Measurements from ENCODE around the gene MARCHF3. TPM values are rescaled to one million over a fixed set of nuclear protein-coding genes. Genes with fewer than 3 reads are reported as not detected.

MARCHF3 gene
- total RNA-seq, 1 experiment from 2014 or later = 16.1 TPM

DNA sequence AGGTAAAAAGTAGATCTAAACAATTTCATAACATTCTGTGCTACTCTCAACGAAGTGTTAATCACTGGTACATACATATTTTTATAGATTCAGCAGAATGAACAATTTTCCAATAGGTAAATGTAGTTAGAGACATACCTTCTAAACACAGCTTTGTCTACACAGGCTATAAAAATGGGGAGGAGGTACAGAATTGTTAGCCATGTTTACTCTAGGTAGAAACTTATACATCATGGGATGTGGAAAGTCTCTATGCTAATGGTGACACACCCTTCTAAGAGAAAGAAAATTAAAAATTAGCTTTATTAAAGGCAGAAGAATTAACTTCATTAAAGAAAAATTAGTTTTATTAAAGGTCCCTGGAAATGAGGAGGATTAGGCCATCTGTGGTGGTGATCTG is 31.2 kb upstream of the MARCHF3 start:
- DNase-seq (ENCODE audit: low spot score) (no peak), ATAC-seq (no peak)
- no peaks in the 10 kb centered on the region for H3K27me3 Mint-ChIP-seq (ENCODE audit: low read depth)
- H3K9me3 Mint-ChIP-seq = peaks cover 3% of the 10 kb centered on the region
- POLR2A ChIA-PET = no interaction called here
- no peak overlapping the region for H3K4me3 Mint-ChIP-seq
- peaks cover 3% of the 10 kb centered on the region for H3K36me3 Mint-ChIP-seq
- peaks cover 8% of the 10 kb centered on the region for H3K4me1 Mint-ChIP-seq
- H3K27ac Mint-ChIP-seq = no peak overlapping the region
- CTCF ChIA-PET = interaction anchor here (0.7 kb wide), 1 partner anchor 31 kb away, joined by 3 read pairs; the partner anchor contains the start of gene MARCHF3
- TF ChIP-seq NFE2L1 (CRISPR knock-in tag; IDR thresholded peaks at IDR 0.05) (no peak), NR3C1 (CRISPR knock-in tag; conservative IDR thresholded peaks at IDR 0.05; ENCODE audit: low read depth) (no peak), NR2C2 (CRISPR knock-in tag; IDR thresholded peaks at IDR 0.05) (no peak), EMX1 (CRISPR knock-in tag; IDR thresholded peaks at IDR 0.05) (no peak), TP53 (CRISPR knock-in tag; IDR thresholded peaks at IDR 0.05) (no peak), RORB (CRISPR knock-in tag; IDR thresholded peaks at IDR 0.05) (no peak), ZNF416 (CRISPR knock-in tag; IDR thresholded peaks at IDR 0.05) (no peak)
- TF ChIP-seq, protein P1, sequence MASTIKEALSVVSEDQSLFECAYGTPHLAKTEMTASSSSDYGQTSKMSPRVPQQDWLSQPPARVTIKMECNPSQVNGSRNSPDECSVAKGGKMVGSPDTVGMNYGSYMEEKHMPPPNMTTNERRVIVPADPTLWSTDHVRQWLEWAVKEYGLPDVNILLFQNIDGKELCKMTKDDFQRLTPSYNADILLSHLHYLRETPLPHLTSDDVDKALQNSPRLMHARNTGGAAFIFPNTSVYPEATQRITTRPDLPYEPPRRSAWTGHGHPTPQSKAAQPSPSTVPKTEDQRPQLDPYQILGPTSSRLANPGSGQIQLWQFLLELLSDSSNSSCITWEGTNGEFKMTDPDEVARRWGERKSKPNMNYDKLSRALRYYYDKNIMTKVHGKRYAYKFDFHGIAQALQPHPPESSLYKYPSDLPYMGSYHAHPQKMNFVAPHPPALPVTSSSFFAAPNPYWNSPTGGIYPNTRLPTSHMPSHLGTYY (CRISPR knock-in tag; IDR thresholded peaks at IDR 0.05) = no peak
- TF ChIP-seq, protein P2, sequence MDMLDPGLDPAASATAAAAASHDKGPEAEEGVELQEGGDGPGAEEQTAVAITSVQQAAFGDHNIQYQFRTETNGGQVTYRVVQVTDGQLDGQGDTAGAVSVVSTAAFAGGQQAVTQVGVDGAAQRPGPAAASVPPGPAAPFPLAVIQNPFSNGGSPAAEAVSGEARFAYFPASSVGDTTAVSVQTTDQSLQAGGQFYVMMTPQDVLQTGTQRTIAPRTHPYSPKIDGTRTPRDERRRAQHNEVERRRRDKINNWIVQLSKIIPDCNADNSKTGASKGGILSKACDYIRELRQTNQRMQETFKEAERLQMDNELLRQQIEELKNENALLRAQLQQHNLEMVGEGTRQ (CRISPR knock-in tag; IDR thresholded peaks at IDR 0.05) = no peak
- TF ChIP-seq, protein P3, sequence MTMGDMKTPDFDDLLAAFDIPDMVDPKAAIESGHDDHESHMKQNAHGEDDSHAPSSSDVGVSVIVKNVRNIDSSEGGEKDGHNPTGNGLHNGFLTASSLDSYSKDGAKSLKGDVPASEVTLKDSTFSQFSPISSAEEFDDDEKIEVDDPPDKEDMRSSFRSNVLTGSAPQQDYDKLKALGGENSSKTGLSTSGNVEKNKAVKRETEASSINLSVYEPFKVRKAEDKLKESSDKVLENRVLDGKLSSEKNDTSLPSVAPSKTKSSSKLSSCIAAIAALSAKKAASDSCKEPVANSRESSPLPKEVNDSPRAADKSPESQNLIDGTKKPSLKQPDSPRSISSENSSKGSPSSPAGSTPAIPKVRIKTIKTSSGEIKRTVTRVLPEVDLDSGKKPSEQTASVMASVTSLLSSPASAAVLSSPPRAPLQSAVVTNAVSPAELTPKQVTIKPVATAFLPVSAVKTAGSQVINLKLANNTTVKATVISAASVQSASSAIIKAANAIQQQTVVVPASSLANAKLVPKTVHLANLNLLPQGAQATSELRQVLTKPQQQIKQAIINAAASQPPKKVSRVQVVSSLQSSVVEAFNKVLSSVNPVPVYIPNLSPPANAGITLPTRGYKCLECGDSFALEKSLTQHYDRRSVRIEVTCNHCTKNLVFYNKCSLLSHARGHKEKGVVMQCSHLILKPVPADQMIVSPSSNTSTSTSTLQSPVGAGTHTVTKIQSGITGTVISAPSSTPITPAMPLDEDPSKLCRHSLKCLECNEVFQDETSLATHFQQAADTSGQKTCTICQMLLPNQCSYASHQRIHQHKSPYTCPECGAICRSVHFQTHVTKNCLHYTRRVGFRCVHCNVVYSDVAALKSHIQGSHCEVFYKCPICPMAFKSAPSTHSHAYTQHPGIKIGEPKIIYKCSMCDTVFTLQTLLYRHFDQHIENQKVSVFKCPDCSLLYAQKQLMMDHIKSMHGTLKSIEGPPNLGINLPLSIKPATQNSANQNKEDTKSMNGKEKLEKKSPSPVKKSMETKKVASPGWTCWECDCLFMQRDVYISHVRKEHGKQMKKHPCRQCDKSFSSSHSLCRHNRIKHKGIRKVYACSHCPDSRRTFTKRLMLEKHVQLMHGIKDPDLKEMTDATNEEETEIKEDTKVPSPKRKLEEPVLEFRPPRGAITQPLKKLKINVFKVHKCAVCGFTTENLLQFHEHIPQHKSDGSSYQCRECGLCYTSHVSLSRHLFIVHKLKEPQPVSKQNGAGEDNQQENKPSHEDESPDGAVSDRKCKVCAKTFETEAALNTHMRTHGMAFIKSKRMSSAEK (CRISPR knock-in tag; IDR thresholded peaks at IDR 0.05; ENCODE audit: borderline replicate concordance) = no peak
- TF ChIP-seq, protein P4, sequence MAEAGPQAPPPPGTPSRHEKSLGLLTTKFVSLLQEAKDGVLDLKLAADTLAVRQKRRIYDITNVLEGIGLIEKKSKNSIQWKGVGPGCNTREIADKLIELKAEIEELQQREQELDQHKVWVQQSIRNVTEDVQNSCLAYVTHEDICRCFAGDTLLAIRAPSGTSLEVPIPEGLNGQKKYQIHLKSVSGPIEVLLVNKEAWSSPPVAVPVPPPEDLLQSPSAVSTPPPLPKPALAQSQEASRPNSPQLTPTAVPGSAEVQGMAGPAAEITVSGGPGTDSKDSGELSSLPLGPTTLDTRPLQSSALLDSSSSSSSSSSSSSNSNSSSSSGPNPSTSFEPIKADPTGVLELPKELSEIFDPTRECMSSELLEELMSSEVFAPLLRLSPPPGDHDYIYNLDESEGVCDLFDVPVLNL (CRISPR knock-in tag; IDR thresholded peaks at IDR 0.05; ENCODE audit: borderline replicate concordance, low read depth) = no peak
- TF ChIP-seq, protein P5, sequence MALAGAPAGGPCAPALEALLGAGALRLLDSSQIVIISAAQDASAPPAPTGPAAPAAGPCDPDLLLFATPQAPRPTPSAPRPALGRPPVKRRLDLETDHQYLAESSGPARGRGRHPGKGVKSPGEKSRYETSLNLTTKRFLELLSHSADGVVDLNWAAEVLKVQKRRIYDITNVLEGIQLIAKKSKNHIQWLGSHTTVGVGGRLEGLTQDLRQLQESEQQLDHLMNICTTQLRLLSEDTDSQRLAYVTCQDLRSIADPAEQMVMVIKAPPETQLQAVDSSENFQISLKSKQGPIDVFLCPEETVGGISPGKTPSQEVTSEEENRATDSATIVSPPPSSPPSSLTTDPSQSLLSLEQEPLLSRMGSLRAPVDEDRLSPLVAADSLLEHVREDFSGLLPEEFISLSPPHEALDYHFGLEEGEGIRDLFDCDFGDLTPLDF (CRISPR knock-in tag; IDR thresholded peaks at IDR 0.05) = no peak

DNA sequence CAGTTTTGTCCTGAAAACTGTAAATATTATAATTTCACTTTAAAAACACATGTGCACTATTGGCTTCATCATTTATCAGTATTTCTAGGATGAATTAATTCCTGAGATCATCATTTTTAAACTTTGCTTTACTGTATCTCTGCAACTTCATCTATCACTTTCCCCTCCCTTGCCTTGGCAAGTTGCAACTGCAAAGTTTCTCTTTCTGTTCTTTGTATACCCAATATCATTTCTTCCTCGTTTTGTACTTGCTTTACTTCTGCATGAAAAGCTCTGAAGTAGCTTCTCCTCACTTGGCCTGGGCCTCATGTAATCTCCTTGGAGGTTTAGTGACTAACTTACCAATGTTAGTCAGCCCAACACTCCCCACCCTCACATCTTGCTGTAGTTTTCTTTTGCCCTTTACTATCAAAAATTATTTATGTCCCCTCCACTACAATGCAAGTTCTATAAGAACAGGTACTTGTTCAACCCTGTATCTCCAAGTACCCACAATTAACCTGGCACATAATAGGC is 30.2 kb upstream of the MARCHF3 start:
- POLR2A ChIA-PET = no interaction called here
- TF ChIP-seq, protein P6, sequence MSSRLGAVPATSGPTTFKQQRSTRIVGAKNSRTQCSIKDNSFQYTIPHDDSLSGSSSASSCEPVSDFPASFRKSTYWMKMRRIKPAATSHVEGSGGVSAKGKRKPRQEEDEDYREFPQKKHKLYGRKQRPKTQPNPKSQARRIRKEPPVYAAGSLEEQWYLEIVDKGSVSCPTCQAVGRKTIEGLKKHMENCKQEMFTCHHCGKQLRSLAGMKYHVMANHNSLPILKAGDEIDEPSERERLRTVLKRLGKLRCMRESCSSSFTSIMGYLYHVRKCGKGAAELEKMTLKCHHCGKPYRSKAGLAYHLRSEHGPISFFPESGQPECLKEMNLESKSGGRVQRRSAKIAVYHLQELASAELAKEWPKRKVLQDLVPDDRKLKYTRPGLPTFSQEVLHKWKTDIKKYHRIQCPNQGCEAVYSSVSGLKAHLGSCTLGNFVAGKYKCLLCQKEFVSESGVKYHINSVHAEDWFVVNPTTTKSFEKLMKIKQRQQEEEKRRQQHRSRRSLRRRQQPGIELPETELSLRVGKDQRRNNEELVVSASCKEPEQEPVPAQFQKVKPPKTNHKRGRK (CRISPR knock-in tag; IDR thresholded peaks at IDR 0.05; ENCODE audit: borderline replicate concordance) = no peak
- TF ChIP-seq ZNF138 (CRISPR knock-in tag; conservative IDR thresholded peaks at IDR 0.05) = no peak
- TF ChIP-seq GABPB1 (CRISPR knock-in tag; IDR thresholded peaks at IDR 0.05) = no peak
- TF ChIP-seq, protein P7, sequence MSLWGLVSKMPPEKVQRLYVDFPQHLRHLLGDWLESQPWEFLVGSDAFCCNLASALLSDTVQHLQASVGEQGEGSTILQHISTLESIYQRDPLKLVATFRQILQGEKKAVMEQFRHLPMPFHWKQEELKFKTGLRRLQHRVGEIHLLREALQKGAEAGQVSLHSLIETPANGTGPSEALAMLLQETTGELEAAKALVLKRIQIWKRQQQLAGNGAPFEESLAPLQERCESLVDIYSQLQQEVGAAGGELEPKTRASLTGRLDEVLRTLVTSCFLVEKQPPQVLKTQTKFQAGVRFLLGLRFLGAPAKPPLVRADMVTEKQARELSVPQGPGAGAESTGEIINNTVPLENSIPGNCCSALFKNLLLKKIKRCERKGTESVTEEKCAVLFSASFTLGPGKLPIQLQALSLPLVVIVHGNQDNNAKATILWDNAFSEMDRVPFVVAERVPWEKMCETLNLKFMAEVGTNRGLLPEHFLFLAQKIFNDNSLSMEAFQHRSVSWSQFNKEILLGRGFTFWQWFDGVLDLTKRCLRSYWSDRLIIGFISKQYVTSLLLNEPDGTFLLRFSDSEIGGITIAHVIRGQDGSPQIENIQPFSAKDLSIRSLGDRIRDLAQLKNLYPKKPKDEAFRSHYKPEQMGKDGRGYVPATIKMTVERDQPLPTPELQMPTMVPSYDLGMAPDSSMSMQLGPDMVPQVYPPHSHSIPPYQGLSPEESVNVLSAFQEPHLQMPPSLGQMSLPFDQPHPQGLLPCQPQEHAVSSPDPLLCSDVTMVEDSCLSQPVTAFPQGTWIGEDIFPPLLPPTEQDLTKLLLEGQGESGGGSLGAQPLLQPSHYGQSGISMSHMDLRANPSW (CRISPR knock-in tag; conservative IDR thresholded peaks at IDR 0.05; ENCODE audit: low read depth) = no peak
- no peak for TF ChIP-seq EMX1 (CRISPR knock-in tag; IDR thresholded peaks at IDR 0.05)
- no peak for TF ChIP-seq KAT7 (CRISPR knock-in tag; IDR thresholded peaks at IDR 0.05; ENCODE audit: borderline replicate concordance)
- TF ChIP-seq OVOL2 (CRISPR knock-in tag; IDR thresholded peaks at IDR 0.05; ENCODE audit: borderline replicate concordance) = no peak
- TF ChIP-seq, protein P8, sequence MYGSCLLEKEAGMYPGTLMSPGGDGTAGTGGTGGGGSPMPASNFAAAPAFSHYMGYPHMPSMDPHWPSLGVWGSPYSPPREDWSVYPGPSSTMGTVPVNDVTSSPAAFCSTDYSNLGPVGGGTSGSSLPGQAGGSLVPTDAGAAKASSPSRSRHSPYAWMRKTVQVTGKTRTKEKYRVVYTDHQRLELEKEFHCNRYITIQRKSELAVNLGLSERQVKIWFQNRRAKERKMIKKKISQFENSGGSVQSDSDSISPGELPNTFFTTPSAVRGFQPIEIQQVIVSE (CRISPR knock-in tag; IDR thresholded peaks at IDR 0.05; ENCODE audit: borderline replicate concordance) = no peak
- no peak for TF ChIP-seq TCF7 (CRISPR knock-in tag; IDR thresholded peaks at IDR 0.05; ENCODE audit: low read depth)

More for the DNA sequence above, 30.2 kb upstream of the MARCHF3 start:
- peaks cover 11% of the 10 kb centered on the region for H3K9me3 Mint-ChIP-seq
- H3K36me3 Mint-ChIP-seq = peaks cover 11% of the 10 kb centered on the region
- ATAC-seq (no peak), DNase-seq (ENCODE audit: low spot score) (no peak)
- no peaks in the 10 kb centered on the region for H3K27me3 Mint-ChIP-seq (ENCODE audit: low read depth)
- no peak overlapping the region for H3K27ac Mint-ChIP-seq
- H3K4me3 Mint-ChIP-seq = no peak overlapping the region
- CTCF ChIA-PET = no interaction called here
- peaks cover 8% of the 10 kb centered on the region for H3K4me1 Mint-ChIP-seq

All from WTC11 (cell line).